Kidney (tissue), 14 donors: ENCODE measurements around the gene LMTK2. TPM values are rescaled to one million over a fixed set of nuclear protein-coding genes. Genes with fewer than 3 reads are reported as not detected.

ENCODE experiments used
- DNase-seq, 5 donors: peaks; one replicate each; pipeline ENCODE4 v3.0.0-alpha.2; 2013 to 2020
- FAIRE-seq: peaks from 2 replicates; lab custom pipeline; 2012; peaks lifted over from hg19 to GRCh38; lab: Jason Lieb, UNC
- H3K27ac ChIP-seq, 2 donors: one replicate each; pipeline ENCODE4 v1.7.0; 2013; ENCODE audit warnings: low read depth in 2 of 2, low read length in 2 of 2, inconsistent platforms in 1 of 2
- H3K27me3 ChIP-seq: one replicate; pipeline ENCODE4 v1.7.1; 2013; ENCODE audit warnings: low read length, inconsistent platforms; ENCODE audit not compliant: control insufficient read depth, insufficient read depth
- H3K36me3 ChIP-seq, 3 donors: one replicate each; pipeline versions ENCODE4 v1.7.0 to v1.7.1; 2013; ENCODE audit warnings: low read length in 3 of 3, control low read depth in 1 of 3, inconsistent platforms in 1 of 3; ENCODE audit not compliant: insufficient read depth in 3 of 3, control insufficient read depth in 2 of 3
- H3K4me1 ChIP-seq, 3 donors: one replicate each; pipeline versions ENCODE4 v1.7.0 to v1.7.1; 2013; ENCODE audit warnings: low read length in 3 of 3, inconsistent platforms in 1 of 3, low read depth in 1 of 3; ENCODE audit not compliant: control insufficient read depth in 2 of 3, insufficient read depth in 2 of 3
- H3K4me3 ChIP-seq, 3 donors: one replicate each; pipeline versions ENCODE4 v1.7.0 to v1.8.1; 2013; ENCODE audit warnings: low read length in 3 of 3, control low read depth in 1 of 3, inconsistent platforms in 1 of 3
- H3K9ac ChIP-seq, 3 donors: one replicate each; pipeline versions ENCODE4 v1.7.0 to v1.7.1; 2013; ENCODE audit warnings: low read length in 3 of 3, control low read depth in 1 of 3, inconsistent platforms in 1 of 3
- H3K9me3 ChIP-seq, 3 donors: one replicate each; pipeline versions ENCODE4 v1.7.0 to v1.7.1; 2013; ENCODE audit warnings: low read length in 3 of 3, control low read depth in 1 of 3, inconsistent platforms in 1 of 3; ENCODE audit not compliant: control insufficient read depth in 2 of 3, insufficient read depth in 1 of 3
- intact Hi-C: fragments of 100-400 bp; cut with DNase I; formaldehyde crosslinking; loops from one replicate; pipeline ENCODE4 v1.11.1; 2022
- polyA plus RNA-seq: library from polyadenylated mRNA; stranded (reverse); fragments of 350-450 nt; fragmentation: Illumina TruSeq; extraction: RNeasy Lipid Tissue Mini Kit (QIAGEN cat#74804); gene quantifications from one replicate; pipeline ENCODE4 v1.2.3, GENCODE V29; 2014; ENCODE audit warnings: low read depth, low replicate concordance; ENCODE audit not compliant: insufficient read depth
- total RNA-seq: library from RNA; stranded (reverse); fragmentation: NEBNext Ultra II Directional; extraction: Animal tissue kit (Norgen Biotek cat#: 25700); gene quantifications from one replicate; pipeline ENCODE4 v1.2.1, GENCODE V29; 2021
- TF ChIP-seq, protein P1 (sequence below): IDR thresholded peaks from 3 replicates; pipeline ENCODE4 v1.5.1; 2012; ENCODE audit warnings: mild to moderate bottlenecking, moderate library complexity, borderline replicate concordance; ENCODE audit not compliant: insufficient read depth; ENCODE audit errors: extremely low read depth
- donor health status: control.
- donor health status: control.
- donor health status: control.
- donor health status: control.
- donor health status: control.
- donor health status: DM: yes; HTN: yes; CAD: no.
- donor health status: Normal renal cell carcinoma (clear cell type).

Gene LMTK2
- total and polyA plus RNA-seq, 2 donors from 2014 or later, result 3.3 to 24.8 TPM

DNA sequence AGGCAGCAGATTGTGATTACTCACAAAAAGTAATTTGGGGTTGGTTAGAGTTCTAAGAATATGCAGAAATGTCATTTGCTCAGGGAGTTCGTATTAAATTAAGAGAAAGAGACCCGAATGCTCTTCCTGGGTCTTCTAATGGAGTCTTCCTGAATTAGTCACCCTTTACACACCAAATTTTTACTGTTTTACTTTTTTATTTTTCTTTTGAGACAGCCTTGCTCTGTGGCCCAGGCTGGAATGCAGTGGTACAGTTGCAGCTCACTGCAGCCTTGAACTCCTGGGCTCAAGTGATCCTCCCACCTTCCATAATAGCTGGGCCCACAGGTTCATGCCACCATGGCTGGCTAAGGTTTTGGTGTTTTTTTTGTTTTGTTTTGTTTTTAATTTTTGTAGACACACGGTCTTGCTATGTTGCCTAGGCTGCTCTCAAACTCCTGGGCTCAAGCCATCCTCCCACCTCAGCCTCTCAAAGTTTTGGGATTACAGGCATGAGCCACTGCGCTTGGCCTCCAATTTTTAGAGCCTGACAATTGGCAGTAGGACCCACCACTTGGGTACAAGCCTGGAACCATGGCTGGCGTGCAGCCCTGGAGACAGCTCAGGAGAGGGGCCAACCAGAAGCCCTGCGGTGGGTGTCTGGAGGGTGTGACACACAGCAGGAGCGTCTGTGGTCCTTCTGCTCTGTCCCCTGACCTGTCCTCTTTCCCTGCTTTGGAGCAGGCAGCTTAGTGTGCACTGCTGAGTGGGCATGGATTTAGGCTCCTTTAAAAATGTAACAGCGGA lies 88.2 kb downstream of the LMTK2 start:
- no peak overlapping the region for H3K4me3 ChIP-seq
- FAIRE-seq (no peak), DNase-seq (peak in 1 of 5 donors; percentile 59)
- H3K4me1 ChIP-seq, result peaks cover 0 to 7% (median 0%) of the 10 kb centered on the region in 3 donors
- TF ChIP-seq, protein P1, sequence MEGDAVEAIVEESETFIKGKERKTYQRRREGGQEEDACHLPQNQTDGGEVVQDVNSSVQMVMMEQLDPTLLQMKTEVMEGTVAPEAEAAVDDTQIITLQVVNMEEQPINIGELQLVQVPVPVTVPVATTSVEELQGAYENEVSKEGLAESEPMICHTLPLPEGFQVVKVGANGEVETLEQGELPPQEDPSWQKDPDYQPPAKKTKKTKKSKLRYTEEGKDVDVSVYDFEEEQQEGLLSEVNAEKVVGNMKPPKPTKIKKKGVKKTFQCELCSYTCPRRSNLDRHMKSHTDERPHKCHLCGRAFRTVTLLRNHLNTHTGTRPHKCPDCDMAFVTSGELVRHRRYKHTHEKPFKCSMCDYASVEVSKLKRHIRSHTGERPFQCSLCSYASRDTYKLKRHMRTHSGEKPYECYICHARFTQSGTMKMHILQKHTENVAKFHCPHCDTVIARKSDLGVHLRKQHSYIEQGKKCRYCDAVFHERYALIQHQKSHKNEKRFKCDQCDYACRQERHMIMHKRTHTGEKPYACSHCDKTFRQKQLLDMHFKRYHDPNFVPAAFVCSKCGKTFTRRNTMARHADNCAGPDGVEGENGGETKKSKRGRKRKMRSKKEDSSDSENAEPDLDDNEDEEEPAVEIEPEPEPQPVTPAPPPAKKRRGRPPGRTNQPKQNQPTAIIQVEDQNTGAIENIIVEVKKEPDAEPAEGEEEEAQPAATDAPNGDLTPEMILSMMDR, result no peak
- H3K36me3 ChIP-seq, result peaks cover 0 to 16% (median 9%) of the 10 kb centered on the region in 3 donors
- intact Hi-C loops, result no loop called here
- no peaks in the 10 kb centered on the region for H3K9me3 ChIP-seq
- H3K27me3 ChIP-seq, result no peaks in the 10 kb centered on the region
- no peak overlapping the region for H3K9ac ChIP-seq
- no peak overlapping the region for H3K27ac ChIP-seq

GRCh38 chr7:98196706-98197605 lies 90.3 kb downstream of the LMTK2 start:
- no peak for DNase-seq
- peaks cover 0 to 14% (median 9%) of the 10 kb centered on the region in 3 donors for H3K36me3 ChIP-seq
- intact Hi-C loops, result no loop called here
- TF ChIP-seq, protein P1, result no peak
- FAIRE-seq, result no peak
- H3K4me3 ChIP-seq, result no peak overlapping the region
- no peaks in the 10 kb centered on the region for H3K27me3 ChIP-seq
- no peak overlapping the region for H3K27ac ChIP-seq
- peaks cover 0 to 7% (median 0%) of the 10 kb centered on the region in 3 donors for H3K4me1 ChIP-seq
- H3K9me3 ChIP-seq, result no peaks in the 10 kb centered on the region
- H3K9ac ChIP-seq, result no peak overlapping the region

GRCh38 chr7:98199131-98199530 lies 92.5 kb downstream of the LMTK2 start:
- intact Hi-C loops, result no loop called here
- Histone ChIP-seq H3K36me3 (peaks cover 0 to 8% (median 2%) of the 10 kb centered on the region in 3 donors), H3K9me3 (no peaks in the 10 kb centered on the region), H3K4me1 (peaks cover 0 to 7% (median 0%) of the 10 kb centered on the region in 3 donors), H3K27me3 (no peaks in the 10 kb centered on the region), H3K4me3 (no peak overlapping the region), H3K9ac (no peak overlapping the region), H3K27ac (no peak overlapping the region)
- no peak for DNase-seq
- TF ChIP-seq, protein P1, result no peak
- FAIRE-seq, result no peak
